GM12878 (cell line): ENCODE measurements around the gene OPRL1. TPM values are rescaled to one million over a fixed set of nuclear protein-coding genes. Genes with fewer than 3 reads are reported as not detected.
A peak's percentile ranks its signal among the peaks of the same experiment; 100 is the strongest.

Experiments used
- CEBPB ChIP-seq, 2 experiments: fragments of 150-350 bp in 1 of 2; IDR thresholded peaks; 2 replicates each; pipeline ENCODE4 v1.6.1; 2012 to 2014; ENCODE audit warnings: low read depth in 2 of 2, low read length in 2 of 2, borderline replicate concordance in 1 of 2, inconsistent platforms in 1 of 2
- EGR1 ChIP-seq, 2 experiments: IDR thresholded peaks; 1 replicate in 1 of 2; 2 replicates in 1 of 2; pipeline ENCODE4 v1.6.1; 2011 to 2012; ENCODE audit warnings: low read depth in 2 of 2, low read length in 2 of 2, borderline replicate concordance in 1 of 2, mild to moderate bottlenecking in 1 of 2, moderate library complexity in 1 of 2
- IKZF2 ChIP-seq, 2 experiments: fragments of 450-650 bp; IDR thresholded peaks; 2 replicates each; pipeline ENCODE4 v1.6.1; 2017; ENCODE audit warnings: mild to moderate bottlenecking in 2 of 2, moderate library complexity in 2 of 2
- NBN ChIP-seq: fragments of 450-650 bp; IDR thresholded peaks from 2 replicates; pipeline ENCODE4 v1.6.1; 2016
- NR2C1 ChIP-seq: fragments of 450-650 bp; IDR thresholded peaks from 2 replicates; pipeline ENCODE4 v1.6.1; 2017; ENCODE audit warnings: antibody characterized with exemption, mild to moderate bottlenecking, moderate library complexity
- NRF1 ChIP-seq: conservative IDR thresholded peaks from 2 replicates; pipeline ENCODE4 v1.6.1; 2011; ENCODE audit warnings: mild to moderate bottlenecking, low read depth, low read length, improper control_type of control experiment
- POLR2AphosphoS5 ChIP-seq: IDR thresholded peaks from 2 replicates; pipeline ENCODE4 v1.6.1; 2011; ENCODE audit warnings: mild to moderate bottlenecking, low read length, inconsistent platforms
- RBBP5 ChIP-seq: fragments of 200-600 bp; sonication (generic); conservative IDR thresholded peaks from 2 replicates; pipeline ENCODE4 v1.6.1; 2016
- SUPT20H ChIP-seq: IDR thresholded peaks from 2 replicates; pipeline ENCODE4 v1.6.1; 2011; ENCODE audit warnings: low read depth, mild to moderate bottlenecking, low read length, moderate library complexity, borderline replicate concordance; ENCODE audit not compliant: control insufficient read depth
- TAF1 ChIP-seq: IDR thresholded peaks from 2 replicates; pipeline ENCODE4 v1.6.1; 2011; ENCODE audit warnings: mild to moderate bottlenecking, low read depth, low read length, borderline replicate concordance
- TCF12 ChIP-seq: IDR thresholded peaks from 2 replicates; pipeline ENCODE4 v1.6.1; 2011; ENCODE audit warnings: low read depth, mild to moderate bottlenecking, low read length
- ZNF622 ChIP-seq: fragments of 450-650 bp; IDR thresholded peaks from 2 replicates; pipeline ENCODE4 v1.6.1; 2017; ENCODE audit warnings: mild to moderate bottlenecking, inconsistent platforms
- polyA plus RNA-seq, 11 experiments: library from polyadenylated mRNA; depleted of rRNA in 4 of 11; unstranded in 6 of 11; stranded (reverse) in 5 of 11; fragments of >200 nt; fragmentation: Nextera tagmentation in 4 of 11; fragmentation: Illumina TruSeq in 1 of 11; extraction: Ambion mirVana in 4 of 11; extraction: Trizol in 1 of 11; gene quantifications; 1 replicate in 1 of 11; 2 replicates in 10 of 11; pipeline versions ENCODE4 v1.2.1 to v1.2.3, GENCODE V29; 2011 to 2016; ENCODE audit warnings: inconsistent platforms in 2 of 11, missing spikeins in 2 of 11, low read depth in 1 of 11
- total RNA-seq, 4 experiments: library from RNA; depleted of rRNA in 3 of 4; stranded (reverse); fragments of >200 nt in 3 of 4; fragmentation: Illumina TruSeq in 1 of 4; extraction: Trizol in 1 of 4; gene quantifications; 2 replicates each; pipeline versions ENCODE4 v1.2.1 to v1.2.3, GENCODE V29; 2013 to 2021
- TF ChIP-seq, protein P1 (sequence below): fragments of 450-650 bp; IDR thresholded peaks from 2 replicates; pipeline ENCODE4 v1.6.1; 2017; ENCODE audit warnings: antibody characterized with exemption, mild to moderate bottlenecking, moderate library complexity
- TF ChIP-seq, protein P2 (sequence below): IDR thresholded peaks from 2 replicates; pipeline ENCODE4 v1.6.1; 2012; ENCODE audit warnings: mild to moderate bottlenecking, low read depth, low read length
- TF ChIP-seq, protein P3 (sequence below): fragments of 450-650 bp; IDR thresholded peaks from 2 replicates; pipeline ENCODE4 v1.6.1; 2017; ENCODE audit warnings: mild to moderate bottlenecking, moderate library complexity

OPRL1 gene
- total and polyA plus RNA-seq, 10 of the 15 experiments (the other 5 are each of a cell fraction or from before 2014, with no cell fraction given): 0.04 to 0.41 (median 0.24) TPM; not detected in 1

- peak; percentile 58; the same call in 1 of the 2 replicates for TF ChIP-seq NR2C1
- TF ChIP-seq NRF1: 0 out of 2 replicates have a peak, but pooled peaks have one; percentile 38
- TF ChIP-seq TCF12: peak; percentile 35; the same call in 1 of the 2 replicates
- TF ChIP-seq EGR1 (IDR thresholded peaks at IDR 0.05; ENCODE audit: borderline replicate concordance in 1 of 2, low read depth in 2 of 2, low read length in 2 of 2): peak in 1 of 2 experiments; percentile 77; a peak in 1 of 3 replicates
- no peak for TF ChIP-seq ZNF622
- no peak for TF ChIP-seq RBBP5
- TF ChIP-seq, protein P1, sequence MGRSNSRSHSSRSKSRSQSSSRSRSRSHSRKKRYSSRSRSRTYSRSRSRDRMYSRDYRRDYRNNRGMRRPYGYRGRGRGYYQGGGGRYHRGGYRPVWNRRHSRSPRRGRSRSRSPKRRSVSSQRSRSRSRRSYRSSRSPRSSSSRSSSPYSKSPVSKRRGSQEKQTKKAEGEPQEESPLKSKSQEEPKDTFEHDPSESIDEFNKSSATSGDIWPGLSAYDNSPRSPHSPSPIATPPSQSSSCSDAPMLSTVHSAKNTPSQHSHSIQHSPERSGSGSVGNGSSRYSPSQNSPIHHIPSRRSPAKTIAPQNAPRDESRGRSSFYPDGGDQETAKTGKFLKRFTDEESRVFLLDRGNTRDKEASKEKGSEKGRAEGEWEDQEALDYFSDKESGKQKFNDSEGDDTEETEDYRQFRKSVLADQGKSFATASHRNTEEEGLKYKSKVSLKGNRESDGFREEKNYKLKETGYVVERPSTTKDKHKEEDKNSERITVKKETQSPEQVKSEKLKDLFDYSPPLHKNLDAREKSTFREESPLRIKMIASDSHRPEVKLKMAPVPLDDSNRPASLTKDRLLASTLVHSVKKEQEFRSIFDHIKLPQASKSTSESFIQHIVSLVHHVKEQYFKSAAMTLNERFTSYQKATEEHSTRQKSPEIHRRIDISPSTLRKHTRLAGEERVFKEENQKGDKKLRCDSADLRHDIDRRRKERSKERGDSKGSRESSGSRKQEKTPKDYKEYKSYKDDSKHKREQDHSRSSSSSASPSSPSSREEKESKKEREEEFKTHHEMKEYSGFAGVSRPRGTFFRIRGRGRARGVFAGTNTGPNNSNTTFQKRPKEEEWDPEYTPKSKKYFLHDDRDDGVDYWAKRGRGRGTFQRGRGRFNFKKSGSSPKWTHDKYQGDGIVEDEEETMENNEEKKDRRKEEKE: peak; percentile 63; the same call in 1 of the 2 replicates
- peak; percentile 41; a peak in 3 of 4 replicates for TF ChIP-seq IKZF2 (IDR thresholded peaks at IDR 0.05)
- peak; percentile 67 for TF ChIP-seq NBN
- TF ChIP-seq CEBPB (IDR thresholded peaks at IDR 0.05; ENCODE audit: borderline replicate concordance in 1 of 2, low read depth in 2 of 2, low read length in 2 of 2): no peak
- TF ChIP-seq, protein P2, sequence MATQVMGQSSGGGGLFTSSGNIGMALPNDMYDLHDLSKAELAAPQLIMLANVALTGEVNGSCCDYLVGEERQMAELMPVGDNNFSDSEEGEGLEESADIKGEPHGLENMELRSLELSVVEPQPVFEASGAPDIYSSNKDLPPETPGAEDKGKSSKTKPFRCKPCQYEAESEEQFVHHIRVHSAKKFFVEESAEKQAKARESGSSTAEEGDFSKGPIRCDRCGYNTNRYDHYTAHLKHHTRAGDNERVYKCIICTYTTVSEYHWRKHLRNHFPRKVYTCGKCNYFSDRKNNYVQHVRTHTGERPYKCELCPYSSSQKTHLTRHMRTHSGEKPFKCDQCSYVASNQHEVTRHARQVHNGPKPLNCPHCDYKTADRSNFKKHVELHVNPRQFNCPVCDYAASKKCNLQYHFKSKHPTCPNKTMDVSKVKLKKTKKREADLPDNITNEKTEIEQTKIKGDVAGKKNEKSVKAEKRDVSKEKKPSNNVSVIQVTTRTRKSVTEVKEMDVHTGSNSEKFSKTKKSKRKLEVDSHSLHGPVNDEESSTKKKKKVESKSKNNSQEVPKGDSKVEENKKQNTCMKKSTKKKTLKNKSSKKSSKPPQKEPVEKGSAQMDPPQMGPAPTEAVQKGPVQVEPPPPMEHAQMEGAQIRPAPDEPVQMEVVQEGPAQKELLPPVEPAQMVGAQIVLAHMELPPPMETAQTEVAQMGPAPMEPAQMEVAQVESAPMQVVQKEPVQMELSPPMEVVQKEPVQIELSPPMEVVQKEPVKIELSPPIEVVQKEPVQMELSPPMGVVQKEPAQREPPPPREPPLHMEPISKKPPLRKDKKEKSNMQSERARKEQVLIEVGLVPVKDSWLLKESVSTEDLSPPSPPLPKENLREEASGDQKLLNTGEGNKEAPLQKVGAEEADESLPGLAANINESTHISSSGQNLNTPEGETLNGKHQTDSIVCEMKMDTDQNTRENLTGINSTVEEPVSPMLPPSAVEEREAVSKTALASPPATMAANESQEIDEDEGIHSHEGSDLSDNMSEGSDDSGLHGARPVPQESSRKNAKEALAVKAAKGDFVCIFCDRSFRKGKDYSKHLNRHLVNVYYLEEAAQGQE: no peak
- no peak for TF ChIP-seq TAF1
- no peak; the same call in 1 of the 2 replicates for TF ChIP-seq POLR2AphosphoS5
- TF ChIP-seq, protein P3, sequence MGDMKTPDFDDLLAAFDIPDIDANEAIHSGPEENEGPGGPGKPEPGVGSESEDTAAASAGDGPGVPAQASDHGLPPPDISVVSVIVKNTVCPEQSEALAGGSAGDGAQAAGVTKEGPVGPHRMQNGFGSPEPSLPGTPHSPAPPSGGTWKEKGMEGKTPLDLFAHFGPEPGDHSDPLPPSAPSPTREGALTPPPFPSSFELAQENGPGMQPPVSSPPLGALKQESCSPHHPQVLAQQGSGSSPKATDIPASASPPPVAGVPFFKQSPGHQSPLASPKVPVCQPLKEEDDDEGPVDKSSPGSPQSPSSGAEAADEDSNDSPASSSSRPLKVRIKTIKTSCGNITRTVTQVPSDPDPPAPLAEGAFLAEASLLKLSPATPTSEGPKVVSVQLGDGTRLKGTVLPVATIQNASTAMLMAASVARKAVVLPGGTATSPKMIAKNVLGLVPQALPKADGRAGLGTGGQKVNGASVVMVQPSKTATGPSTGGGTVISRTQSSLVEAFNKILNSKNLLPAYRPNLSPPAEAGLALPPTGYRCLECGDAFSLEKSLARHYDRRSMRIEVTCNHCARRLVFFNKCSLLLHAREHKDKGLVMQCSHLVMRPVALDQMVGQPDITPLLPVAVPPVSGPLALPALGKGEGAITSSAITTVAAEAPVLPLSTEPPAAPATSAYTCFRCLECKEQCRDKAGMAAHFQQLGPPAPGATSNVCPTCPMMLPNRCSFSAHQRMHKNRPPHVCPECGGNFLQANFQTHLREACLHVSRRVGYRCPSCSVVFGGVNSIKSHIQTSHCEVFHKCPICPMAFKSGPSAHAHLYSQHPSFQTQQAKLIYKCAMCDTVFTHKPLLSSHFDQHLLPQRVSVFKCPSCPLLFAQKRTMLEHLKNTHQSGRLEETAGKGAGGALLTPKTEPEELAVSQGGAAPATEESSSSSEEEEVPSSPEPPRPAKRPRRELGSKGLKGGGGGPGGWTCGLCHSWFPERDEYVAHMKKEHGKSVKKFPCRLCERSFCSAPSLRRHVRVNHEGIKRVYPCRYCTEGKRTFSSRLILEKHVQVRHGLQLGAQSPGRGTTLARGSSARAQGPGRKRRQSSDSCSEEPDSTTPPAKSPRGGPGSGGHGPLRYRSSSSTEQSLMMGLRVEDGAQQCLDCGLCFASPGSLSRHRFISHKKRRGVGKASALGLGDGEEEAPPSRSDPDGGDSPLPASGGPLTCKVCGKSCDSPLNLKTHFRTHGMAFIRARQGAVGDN: peak; percentile 59; the same call in 1 of the 2 replicates
- TF ChIP-seq SUPT20H: no peak
Observed at GRCh38 chr20:64079273-64080012, 439 bp upstream of the OPRL1 start, which contains the start of gene RGS19 (continued).
